Renal cortical epithelial cell (primary cell): Measurements from ENCODE around the gene GHRH. TPM values are rescaled to one million over a fixed set of nuclear protein-coding genes. Genes with fewer than 3 reads are reported as not detected.
A peak's percentile ranks its signal among the peaks of the same experiment; 100 is the strongest.

Experiments used
- DNase-seq: peaks from one replicate; pipeline ENCODE4 v3.0.0-alpha.2; 2011; ENCODE audit warnings: low read depth
- total RNA-seq: library from RNA; depleted of rRNA; stranded (reverse); fragments of >200 nt; gene quantifications from 2 replicates; pipeline ENCODE4 v1.2.3, GENCODE V29; 2014

GHRH gene, protein sequence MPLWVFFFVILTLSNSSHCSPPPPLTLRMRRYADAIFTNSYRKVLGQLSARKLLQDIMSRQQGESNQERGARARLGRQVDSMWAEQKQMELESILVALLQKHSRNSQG
- not detected in 2 replicates for total RNA-seq

DNA sequence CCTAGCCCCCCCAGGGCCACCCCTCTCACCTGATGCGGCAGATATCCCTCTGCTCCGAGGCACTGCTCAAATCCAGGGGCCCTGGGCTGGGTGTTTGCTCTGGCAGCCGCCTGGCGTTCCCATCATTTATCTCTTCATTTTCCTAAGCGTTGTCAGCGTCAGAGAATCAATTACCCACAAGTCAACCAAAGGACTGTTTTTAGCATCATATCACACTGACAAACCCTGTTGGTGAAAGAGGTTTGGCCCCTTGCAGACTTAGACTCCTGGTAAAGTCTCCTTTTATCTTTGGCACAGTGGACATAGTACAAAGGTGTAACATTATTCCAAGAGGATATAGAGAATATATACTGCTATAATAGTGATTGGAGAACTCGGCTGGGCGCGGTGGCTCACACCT is at the start of gene GHRH:
TSS of gene GHRH (minus strand) at position 101 of the 400 bp plus-strand sequence. CDS start 4,925 bp downstream, outside the sequence.
- no peak for DNase-seq

DNA sequence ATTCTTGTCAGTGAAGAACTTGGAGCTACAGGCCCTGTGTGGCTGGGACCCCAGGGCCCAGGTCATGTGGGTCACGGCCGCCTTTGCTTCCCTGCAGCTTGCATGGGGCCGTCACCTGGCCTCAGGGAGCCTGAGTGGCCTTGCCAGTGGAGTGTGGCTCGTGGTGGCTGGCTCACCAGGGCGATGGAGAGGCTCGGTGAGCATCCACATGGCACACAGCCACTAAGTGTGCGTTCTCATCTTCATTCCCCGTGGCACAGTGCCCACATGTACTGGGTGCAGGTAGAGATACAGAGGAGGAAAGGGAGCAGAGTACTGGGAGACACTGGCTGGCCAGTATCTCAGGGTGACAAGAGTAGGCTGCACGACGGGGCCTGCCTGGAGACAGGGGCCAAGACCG is 49.3 kb upstream of the GHRH start:
- DNase-seq = no peak

DNA sequence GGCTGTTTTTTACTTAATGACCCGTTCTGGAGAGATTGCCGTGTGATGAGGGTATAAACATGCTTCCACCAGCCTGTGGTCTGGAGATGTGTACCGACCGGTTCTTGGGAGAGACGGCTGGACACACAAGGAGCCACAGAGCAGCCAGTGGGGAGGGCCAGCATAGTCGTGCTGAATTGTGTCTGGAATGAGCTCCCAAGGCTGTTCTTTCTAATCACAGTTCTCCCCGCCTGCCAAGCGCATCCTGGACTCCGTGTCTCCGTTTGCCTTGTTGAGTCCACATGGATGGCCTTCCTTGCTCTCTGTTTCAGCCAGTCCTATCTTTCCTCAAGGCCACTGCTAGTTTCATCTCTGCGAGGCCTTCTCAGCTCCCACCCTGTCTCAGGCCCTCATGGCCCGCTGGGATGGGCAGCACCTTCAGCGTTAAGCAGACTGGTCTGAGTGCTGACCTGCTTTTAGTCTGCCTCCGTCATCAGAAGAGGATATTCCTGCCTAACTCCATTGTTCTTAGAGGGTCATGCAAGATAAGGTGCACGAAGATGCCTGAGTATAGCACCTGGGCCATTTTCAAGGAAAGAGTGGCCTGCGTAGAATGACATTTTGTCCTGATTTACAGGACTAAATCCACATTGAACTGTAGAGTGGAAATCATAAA is 48.4 kb upstream of the GHRH start:
- no peak for DNase-seq

DNA sequence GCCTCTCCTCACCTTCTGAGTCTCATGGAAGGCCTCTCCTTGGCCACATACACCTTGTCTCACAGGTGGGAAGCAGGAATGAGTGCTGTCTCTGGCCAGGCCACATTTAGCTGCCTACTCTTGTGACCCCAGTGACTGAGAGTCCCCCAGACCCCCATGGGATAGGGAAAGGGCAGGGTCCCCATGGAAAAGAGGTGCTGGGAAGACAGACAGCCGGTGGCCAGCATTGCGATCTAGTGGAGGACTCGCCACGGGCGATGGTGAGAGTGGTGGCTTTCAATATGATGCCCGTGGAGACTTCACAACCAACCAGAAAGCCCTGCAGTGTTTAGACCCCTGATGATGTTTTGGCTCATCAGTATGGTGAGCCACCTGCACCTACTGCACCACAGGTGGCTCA is 47.7 kb upstream of the GHRH start:
- no peak for DNase-seq

DNA sequence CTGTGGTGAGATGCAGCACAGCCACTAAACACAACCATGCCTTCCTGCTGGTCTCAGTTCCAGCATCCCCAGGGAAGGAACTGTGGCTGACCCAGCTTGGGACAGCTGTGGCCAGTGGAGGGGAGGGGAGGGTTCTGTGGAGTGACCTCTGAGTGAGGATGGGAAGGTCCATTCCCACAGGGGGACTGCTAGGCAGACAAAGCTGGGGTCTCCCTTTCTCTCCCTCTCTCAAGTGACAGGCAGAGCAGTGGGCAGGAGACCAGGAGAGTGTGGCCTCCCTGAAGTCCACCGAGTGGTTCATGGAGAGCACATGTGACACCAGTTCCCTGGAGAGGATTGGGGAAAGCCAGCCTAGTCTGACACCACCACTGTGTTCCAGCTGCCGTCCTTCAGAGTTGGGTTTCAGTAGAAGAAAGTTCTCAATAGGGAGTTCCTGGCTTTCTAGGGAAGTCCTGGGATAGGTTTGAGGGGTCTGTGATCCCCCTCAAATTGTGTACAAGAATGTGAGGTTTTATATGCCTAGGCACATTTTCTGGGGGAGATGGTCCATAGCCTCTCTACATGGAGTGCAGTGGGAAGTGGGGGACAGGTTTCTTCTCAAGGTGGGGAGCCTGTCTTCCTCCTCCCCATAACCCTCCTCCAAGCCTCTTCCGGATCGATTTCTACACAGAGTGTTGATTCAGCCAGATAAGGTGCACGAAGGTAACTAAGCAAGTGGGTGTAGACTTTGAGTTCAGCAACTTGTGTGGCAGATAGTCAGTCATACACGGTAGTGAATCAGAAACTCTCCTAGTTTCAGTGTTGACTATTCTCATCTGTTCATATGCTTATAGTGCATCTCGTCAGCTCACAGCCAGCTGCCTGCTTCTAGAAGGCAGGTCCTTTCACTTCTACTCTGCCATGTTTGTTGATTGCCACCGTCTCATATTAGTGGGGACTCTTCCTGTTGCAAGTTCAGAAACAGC is 46.8 kb upstream of the GHRH start:
- DNase-seq = no peak

DNA sequence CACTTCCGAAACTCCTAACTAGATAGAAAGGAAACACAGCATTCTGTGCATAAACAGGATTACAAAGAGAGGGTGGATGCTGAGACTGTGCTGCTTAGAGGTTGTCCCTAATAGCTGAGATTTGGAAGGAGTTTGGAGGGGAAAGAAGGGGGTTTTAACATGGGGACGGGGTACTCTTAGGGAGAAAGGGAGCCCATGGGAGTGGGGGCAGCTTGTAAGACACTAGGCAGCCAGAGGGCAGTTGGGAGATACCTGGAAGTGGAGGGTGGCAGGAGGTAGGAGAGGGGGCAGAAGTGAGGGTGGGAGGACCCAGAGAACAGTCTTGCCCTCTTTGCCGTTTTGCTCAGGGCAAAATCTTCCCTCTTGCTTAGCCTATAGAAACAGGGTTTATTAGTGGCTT is 44.2 kb upstream of the GHRH start:
- no peak for DNase-seq

DNA sequence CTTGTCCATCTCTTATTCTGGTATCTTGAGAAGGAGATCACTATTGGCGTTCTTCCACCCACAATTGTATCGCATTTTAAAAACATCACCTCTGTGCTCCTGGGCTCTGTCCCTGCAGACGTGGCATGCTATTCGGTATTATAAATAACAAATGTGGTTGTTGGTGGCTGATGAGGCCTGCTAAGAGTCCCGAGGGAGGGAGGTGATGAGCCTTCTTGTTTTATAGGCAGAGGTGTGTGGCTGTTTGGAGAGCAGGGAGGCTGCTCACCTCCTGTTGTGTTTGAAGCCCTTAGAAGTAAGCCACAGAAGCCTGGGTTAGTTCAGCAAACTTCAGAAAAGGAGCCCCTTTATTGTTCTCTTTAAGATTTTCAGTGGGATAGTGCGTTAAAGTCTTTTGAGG is 43.5 kb upstream of the GHRH start:
- no peak for DNase-seq

DNA sequence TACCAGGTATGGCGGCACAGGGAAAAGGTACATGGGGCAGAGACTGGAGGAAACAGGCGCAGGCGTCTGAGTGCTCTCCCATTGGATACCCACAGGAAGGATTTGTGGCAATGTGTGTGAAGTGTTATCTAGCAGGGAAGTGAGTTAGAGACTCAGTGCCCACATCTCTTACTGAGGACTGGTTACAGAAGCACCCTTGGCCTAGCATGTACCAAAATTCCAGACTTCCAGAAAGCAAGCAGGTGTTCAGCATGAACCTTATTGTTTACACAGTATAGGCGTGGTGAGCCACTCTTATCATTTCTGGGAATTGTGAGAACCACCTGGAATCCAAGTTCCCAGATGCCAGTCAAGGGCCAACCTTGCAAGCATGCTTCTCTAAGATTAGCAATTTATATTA is 42.0 kb upstream of the GHRH start:
- no peak for DNase-seq

DNA sequence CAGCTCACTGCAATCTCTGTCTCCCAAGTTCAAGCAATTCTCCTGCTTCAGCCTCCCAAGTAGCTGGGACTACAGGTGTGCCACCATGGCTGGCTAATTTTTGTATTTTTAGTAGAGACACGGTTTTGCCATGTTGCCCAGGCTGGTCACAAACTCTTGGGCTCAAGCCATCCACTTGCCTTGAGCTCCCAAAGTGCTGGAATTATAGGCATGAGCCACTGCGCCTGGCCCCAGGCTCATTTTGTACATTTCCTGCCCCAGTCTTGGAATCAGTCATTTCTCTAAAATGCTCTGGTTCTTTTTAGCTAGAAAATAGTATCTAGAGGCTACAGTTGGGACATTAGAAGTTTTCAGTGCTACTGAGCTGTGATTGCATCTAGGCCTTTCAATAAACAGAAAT is 41.4 kb upstream of the GHRH start:
- no peak for DNase-seq

DNA sequence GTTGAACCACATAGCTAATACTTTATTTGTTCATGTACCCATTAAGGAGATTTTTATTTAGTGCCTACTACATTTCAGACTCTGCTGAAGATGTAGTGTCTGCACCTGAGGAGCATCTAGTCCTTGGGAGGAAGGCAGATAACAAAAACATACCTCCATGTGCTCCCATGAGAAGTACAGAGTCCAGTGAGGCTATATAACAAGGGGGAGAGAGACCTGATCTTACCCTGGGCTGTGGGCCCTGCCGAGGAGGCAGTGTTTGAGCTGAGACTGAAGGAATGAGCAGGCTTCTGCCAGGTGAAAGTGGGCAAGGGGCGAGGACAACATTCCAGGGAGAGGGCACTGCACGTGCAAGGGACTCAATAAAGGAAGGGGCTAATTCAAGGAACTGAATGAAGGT is 39.9 kb upstream of the GHRH start:
- DNase-seq = no peak

DNA sequence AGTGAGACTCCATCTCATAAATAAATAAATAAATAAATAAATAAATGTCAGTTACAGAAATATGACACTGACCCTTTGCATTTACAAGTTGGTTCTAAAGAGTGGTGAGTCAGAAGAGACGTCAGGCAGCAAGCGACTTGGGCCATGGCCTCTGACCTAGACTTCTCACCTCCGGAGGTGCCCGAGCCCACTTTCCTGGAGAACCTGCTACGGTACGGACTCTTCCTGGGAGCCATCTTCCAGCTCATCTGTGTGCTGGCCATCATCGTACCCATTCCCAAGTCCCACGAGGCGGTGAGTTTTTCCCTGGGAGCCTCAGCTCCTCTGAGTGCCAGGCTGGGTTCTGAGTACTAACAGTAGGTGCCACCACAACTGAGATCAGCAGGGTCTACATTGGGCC is 39.5 kb upstream of the GHRH start:
- no peak for DNase-seq

DNA sequence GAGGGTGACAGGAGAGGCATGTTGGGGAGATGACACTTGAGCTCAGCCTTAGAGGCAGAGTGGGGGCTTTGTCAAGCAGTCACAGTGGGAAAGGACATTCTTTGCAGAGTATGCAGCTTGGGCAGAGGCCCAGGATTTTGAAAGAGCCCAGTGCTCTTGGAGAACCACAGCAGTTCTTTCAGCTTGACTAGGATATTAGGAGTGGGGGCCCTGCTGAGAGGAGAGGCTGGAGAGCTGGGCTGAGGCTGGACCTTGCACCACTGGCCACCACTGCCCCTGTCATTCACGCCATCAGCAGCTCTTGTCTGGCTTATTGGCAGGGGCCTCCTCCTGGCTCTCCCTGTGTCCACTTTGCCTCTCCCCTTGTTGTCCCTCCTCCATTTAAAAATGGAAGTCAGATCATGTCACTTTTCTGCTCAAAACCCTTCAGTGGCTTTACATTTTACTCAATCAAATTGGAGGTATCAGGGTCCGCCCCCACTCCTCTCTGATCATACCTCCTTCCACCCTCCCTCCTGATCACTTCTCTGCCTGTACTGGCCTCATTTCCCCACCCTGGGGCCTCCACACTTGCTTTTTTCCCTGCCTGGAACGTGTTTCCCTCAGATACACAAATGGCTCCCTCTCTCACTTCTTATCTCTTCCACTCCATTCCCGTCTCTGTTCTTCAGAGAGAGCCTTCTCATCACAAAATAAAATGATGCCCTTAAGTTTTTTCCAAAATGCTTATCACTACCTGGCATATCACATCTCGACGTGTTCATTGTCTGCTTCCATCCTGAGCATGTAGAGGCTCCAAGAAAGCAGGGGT is 38.3 kb upstream of the GHRH start:
- no peak for DNase-seq

DNA sequence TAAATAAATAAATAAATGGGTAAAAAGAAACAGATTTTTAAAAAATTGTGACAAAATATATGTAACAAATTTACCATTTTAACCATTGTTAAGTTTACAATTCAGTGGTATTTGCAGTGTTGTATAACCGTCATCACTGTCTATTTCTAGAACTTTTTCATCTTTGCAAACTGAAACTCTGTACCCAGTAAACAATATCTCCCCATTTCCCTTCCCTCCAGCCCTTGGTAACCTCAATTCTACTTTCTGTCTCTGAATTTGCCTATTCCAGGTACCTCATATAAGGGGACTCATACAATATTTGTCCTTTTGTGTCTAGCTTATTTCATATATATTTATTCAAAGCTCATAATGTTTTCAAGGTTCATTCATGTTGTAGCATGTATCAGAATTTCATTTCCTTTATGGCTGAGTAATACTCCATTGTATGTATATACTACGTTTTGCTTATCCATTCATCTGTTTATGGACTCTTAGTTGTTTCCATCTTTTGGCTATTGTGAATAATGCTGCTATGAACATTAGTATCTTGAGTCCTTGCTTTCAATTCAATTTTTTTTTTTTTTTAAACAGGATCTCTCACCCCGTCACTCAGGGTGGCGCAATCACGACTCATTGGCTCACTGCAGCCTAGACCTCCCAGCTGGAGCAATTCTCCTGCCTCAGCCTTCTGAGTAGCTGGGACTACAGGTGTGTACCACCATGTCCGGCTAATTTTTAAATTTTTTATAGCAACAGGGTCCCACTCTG is 36.8 kb upstream of the GHRH start:
- peak; percentile 62 for DNase-seq

DNA sequence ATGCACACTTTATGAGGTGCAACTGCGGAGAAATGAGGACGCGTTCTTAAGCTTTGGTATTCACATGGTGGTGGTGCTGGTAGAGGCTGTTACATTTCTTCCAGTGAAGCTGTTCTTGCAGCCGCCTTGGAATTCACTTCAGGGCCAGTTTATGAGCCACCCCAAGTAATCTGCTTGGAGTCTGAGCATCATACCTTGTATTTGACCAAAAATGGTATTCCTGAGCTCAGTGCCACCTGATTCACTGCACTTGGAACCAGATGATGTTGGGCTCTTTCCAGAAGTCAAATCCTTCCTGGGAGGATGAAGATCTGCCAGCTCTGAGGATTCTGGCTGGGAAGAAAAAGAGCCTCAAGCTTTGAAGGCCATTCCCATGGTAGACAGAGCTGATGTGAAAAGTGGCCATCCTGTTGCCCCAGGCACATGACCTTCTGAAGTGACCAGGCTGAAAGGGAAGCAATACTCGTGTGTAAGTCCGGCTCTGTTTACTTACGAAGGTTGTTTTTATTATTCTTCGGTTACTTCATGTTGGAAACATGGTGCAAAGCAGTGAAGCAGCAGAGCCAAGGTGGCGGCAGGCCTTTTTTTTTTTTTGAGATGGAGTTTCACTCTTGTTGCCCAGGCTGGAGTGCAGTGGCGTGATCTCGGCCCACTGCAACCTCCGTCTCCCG is 35.6 kb upstream of the GHRH start:
- no peak for DNase-seq

DNA sequence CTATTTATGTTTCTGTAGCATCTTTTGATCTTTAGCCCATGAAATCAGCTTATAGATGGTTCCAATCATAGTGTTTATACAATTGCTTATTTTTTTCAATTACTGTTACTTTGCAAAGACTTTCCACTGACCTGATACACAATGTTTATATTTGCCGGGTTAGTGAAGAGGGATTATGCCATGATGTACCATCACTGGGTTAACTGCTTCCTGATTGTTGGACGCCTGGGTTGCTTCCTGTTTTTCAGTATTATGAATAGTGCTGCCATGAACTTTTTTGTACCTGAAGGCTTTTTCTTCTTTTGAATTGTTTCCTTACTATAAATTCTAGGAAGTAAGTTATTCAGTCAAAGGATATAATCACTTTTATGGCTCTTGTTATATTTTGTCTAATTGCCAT is 34.8 kb upstream of the GHRH start:
- no peak for DNase-seq

DNA sequence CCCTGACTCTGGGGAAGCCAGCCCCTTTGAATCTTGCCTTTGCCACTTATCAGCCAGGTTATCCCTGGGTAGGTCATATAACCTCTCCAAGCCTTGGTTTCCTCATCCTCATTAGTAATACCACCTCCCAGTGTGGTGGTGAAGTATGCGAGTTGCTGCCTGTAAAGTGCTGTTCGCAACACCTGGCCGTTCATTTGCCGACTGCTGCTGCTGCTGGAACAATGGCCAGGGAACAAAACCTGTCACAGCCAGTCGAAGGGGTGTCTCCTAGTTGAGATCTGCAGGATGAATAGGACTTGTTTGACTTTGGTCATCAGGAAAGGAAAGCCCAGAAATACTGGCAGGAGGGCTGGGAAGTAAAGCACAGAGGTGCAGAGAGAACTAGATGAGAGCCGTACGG is 34.0 kb upstream of the GHRH start:
- peak; percentile 57 for DNase-seq

DNA sequence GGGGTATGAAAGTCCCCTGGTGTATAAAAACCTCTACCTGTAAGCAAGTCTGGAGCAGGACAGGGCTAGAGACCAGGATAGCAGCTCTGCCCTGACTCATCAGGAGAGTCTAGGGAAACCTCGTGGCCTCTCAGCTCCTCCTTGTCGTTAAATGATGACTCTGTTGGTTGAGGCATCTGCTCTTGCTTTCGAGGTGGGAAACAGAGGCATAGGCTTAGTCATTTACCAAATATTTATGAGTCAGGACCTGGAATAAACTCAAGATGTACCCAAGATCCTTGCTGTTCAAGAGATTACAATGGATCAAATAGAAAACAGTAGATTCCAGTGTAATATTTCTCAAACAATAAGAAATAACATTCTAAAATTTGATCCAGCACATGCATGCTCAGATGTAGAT is 33.4 kb upstream of the GHRH start:
- peak; percentile 98 for DNase-seq

DNA sequence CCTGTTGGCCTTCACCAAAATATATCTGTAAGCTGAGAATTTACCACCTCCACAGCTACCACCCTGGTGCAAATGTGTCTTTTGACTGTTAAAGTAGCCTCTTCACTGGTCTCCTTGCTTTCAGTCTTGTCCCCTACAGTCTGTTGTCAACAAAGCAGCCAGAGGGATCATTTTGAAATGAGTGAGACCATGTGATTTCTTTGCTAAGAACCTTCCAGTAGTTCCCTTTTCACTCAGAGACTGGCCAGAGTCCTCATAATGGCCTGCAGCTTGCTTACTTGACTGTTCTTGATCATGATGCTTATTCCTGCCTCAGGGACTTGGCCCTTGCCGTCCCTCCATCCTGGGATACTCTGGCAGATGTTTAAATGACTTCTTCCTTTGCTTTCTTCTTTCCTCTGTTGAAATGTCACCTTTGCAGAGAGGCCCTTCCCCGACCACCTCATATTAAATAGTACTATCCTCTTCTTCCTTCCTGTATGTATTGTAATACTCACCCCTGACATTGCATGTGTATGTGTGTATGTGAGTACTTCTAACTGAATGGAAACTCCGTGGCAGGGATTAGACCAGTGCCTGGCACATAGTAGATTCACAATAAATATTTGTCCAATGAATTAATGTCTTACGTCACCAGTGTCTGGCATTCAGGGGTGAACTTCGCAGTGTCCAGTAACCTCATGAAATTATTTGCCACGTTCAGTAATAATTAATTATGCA is 32.8 kb upstream of the GHRH start:
- no peak for DNase-seq

DNA sequence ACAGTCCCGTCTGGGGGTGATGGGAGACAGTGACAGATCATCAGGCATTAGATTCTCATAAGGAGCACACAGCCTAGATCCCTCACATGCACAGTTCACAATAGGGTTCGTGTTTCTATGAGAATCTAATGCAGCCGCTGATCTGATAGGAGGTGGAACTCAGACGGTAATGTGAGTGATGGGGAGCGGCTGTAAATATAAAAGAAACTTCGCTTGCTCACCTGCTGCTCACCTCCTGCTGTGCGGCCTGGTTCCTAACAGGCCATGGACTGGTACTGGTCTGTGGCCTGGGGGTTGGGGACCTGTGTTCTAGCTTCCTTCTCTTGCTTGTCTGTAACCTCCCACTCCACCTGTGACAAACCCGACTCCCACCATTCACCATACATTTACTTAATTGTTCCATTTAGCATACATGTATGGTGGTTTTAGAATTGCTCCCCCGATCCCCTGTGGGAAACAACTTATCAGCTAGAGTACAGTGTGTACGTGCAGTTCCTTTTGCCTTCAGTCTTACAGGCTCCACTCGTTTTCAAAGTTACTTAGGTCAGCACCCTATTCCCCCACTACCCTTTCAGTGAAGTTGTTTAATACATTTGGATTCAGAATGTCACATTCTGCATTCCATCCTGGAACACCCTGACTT is 31.8 kb upstream of the GHRH start:
- no peak for DNase-seq

DNA sequence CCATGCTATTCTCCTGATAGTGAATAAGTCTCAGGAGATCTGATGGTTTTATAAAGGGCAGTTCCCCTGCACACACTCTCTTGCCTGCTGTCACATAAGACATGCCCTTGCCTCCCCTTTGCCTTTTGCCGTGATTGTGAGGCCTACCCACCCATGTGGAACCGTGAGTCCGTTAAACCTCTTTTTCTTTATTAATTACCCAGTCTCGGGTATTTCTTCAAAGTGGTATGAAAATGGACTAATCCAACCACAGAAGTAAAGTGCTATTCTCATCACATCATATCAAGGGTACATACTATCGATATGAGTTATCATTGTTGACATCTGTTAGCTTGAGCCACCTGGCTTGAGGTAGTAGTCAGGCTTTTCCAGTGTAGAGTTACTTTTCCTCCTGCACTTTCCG is 30.1 kb upstream of the GHRH start:
- no peak for DNase-seq
